ENCODE measurements around the gene DDAH2.
A peak's percentile ranks its signal among the peaks of the same experiment; 100 is the strongest.

- 0 out of 2 replicates have a peak, but pooled peaks have one; percentile 11 for TF ChIP-seq SIN3A (IDR thresholded peaks at IDR 0.05; ENCODE audit: borderline replicate concordance, insufficient read depth, low read length)
- TF ChIP-seq TAF1 (IDR thresholded peaks at IDR 0.05; ENCODE audit: borderline replicate concordance, insufficient read depth, low read length), result peak; percentile 82
- no peak for TF ChIP-seq REST (IDR thresholded peaks at IDR 0.05; ENCODE audit: insufficient read depth in 1 of 2, low read depth in 2 of 2, low read length in 2 of 2)
- TF ChIP-seq POLR2AphosphoS5 (IDR thresholded peaks at IDR 0.05; ENCODE audit: low read depth, low read length), result peak; percentile 93
- no peak for TF ChIP-seq FOXP2 (optimal IDR thresholded peaks at IDR 0.05; ENCODE audit: borderline replicate concordance, extremely low read depth, extremely low read length, insufficient read depth)
Observed at GRCh38 chr6:31739639-31740396, 10.7 kb upstream of the DDAH2 start, which contains the start of gene MSH5.
